Upper lobe of left lung (tissue), 4 donors: Measurements from ENCODE around the gene CLCNKB.

Experiments
- EP300 ChIP-seq, 4 donors: sonication (generic); formaldehyde crosslinking; IDR thresholded peaks; one replicate each; pipeline ENCODE4 v1.5.1; 2017; ENCODE audit warnings: antibody characterized with exemption in 4 of 4, control low read depth in 2 of 4
- POLR2A ChIP-seq, 4 donors: fragments of 450-650 bp; IDR thresholded peaks; one replicate each; pipeline ENCODE4 v1.5.1; 2016 to 2017; ENCODE audit warnings: antibody characterized with exemption in 4 of 4, mild to moderate bottlenecking in 2 of 4
- POLR2AphosphoS5 ChIP-seq, 2 donors: sonication (generic); formaldehyde crosslinking; IDR thresholded peaks; one replicate each; pipeline ENCODE4 v1.5.1; 2017; ENCODE audit warnings: antibody characterized with exemption in 2 of 2
- TF ChIP-seq, protein P1 (sequence below), 6 experiments: fragments of 450-650 bp in 4 of 6; fragments of 200-600 bp in 2 of 6; sonication (generic) in 2 of 6; IDR thresholded peaks; one replicate each; pipeline ENCODE4 v1.5.1; 2016 to 2019; ENCODE audit warnings: antibody characterized with exemption in 6 of 6

DNA sequence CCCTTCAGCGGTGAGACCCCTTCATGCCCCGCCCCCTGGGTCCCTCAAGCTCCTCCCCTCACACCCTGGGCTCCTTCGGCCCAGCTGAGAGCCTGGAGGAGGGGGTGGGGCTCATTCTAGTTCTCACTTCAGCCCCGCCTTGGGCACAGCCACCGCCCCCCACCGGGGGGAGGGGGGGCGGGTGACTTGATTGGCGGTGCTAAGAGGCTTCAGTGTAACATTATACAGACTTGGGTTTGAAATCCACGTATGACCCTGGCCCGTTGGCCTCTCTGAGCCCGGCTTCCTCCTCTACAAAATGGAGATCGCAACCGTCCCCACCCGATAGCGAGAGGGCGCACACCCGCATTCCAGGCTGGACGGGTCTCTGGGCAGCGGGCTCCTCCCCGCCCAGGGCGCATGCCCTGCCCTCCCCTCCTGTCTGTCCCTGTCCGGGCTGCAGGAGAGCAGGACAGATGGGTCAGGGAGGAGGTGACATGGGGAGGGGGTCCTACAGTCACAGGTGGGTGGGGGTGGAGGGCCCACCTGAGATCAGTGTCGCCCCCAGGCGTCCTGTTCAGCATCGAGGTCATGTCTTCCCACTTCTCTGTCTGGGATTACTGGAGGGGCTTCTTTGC, 5.1 kb downstream of the CLCNKB start:
- TF ChIP-seq, protein P1, sequence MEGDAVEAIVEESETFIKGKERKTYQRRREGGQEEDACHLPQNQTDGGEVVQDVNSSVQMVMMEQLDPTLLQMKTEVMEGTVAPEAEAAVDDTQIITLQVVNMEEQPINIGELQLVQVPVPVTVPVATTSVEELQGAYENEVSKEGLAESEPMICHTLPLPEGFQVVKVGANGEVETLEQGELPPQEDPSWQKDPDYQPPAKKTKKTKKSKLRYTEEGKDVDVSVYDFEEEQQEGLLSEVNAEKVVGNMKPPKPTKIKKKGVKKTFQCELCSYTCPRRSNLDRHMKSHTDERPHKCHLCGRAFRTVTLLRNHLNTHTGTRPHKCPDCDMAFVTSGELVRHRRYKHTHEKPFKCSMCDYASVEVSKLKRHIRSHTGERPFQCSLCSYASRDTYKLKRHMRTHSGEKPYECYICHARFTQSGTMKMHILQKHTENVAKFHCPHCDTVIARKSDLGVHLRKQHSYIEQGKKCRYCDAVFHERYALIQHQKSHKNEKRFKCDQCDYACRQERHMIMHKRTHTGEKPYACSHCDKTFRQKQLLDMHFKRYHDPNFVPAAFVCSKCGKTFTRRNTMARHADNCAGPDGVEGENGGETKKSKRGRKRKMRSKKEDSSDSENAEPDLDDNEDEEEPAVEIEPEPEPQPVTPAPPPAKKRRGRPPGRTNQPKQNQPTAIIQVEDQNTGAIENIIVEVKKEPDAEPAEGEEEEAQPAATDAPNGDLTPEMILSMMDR (IDR thresholded peaks at IDR 0.05) = no peak
- TF ChIP-seq POLR2AphosphoS5 (IDR thresholded peaks at IDR 0.05) = no peak
- no peak for TF ChIP-seq POLR2A (IDR thresholded peaks at IDR 0.05)
- no peak for TF ChIP-seq EP300 (IDR thresholded peaks at IDR 0.05)
